IPS-15b (cell line): ENCODE results near the gene ADAMTSL5.

ENCODE experiments used
- H3K27me3 ChIP-seq: one replicate; pipeline ENCODE4 v1.6.1; 2013; ENCODE audit warnings: low read length; ENCODE audit not compliant: control insufficient read depth, insufficient read depth
- H3K36me3 ChIP-seq: one replicate; pipeline ENCODE4 v1.6.1; 2013; ENCODE audit warnings: low read length; ENCODE audit not compliant: control insufficient read depth, insufficient read depth
- H3K4me1 ChIP-seq: one replicate; pipeline ENCODE4 v1.6.1; 2013; ENCODE audit warnings: mild to moderate bottlenecking, low read length; ENCODE audit not compliant: control insufficient read depth, insufficient read depth
- H3K4me3 ChIP-seq: one replicate; pipeline ENCODE4 v1.5.1; 2013; ENCODE audit warnings: low read depth, low read length
- H3K9ac ChIP-seq: one replicate; pipeline ENCODE4 v1.6.1; 2013; ENCODE audit warnings: low read depth, mild to moderate bottlenecking, low read length
- H3K9me3 ChIP-seq: one replicate; pipeline ENCODE4 v1.6.1; 2013; ENCODE audit warnings: mild to moderate bottlenecking, low read length; ENCODE audit not compliant: control insufficient read depth, insufficient read depth

The ADAMTSL5 gene

DNA sequence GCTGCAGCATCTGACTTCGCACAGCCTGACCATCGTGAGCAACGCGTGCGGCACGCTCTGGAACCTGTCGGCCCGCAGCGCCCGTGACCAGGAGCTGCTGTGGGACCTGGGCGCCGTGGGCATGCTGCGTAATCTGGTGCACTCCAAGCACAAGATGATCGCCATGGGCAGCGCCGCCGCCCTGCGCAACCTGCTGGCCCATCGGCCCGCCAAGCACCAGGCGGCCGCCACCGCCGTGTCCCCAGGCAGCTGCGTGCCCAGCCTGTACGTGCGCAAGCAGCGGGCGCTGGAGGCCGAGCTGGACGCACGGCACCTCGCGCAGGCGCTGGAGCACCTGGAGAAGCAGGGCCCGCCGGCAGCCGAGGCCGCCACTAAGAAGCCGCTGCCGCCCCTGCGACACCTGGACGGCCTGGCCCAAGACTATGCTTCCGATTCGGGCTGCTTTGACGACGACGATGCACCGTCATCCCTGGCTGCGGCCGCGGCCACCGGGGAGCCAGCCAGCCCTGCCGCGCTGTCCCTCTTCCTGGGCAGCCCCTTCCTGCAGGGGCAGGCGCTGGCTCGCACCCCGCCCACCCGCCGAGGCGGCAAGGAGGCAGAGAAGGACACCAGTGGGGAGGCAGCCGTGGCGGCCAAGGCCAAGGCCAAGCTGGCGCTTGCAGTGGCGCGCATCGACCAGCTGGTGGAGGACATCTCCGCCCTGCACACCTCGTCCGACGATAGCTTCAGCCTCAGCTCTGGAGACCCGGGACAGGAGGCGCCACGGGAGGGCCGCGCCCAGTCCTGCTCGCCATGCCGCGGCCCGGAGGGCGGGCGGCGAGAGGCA is 47.4 kb downstream of the ADAMTSL5 start:
- Histone ChIP-seq H3K27me3 (peaks cover 53% of the 10 kb centered on the region), H3K9ac (no peak overlapping the region), H3K4me3 (no peak overlapping the region), H3K9me3 (no peaks in the 10 kb centered on the region), H3K4me1 (no peaks in the 10 kb centered on the region), H3K36me3 (no peaks in the 10 kb centered on the region)

DNA sequence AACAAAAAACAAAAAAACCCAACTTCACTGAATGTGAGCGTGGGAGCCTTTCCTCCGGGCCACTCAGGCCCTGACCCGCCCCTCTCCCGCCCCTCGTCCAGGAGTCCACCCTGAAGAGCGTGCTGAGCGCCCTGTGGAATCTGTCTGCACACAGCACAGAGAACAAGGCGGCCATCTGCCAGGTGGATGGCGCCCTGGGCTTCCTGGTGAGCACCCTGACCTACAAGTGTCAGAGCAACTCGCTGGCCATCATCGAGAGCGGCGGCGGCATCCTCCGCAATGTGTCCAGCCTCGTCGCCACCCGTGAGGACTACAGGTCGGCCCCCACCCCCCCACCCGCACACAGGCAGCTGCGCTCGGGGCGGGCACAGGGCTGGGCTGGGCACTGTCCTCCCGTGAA is 51.0 kb downstream of the ADAMTSL5 start:
- H3K4me3 ChIP-seq: no peak overlapping the region
- no peaks in the 10 kb centered on the region for H3K9me3 ChIP-seq
- H3K36me3 ChIP-seq: no peaks in the 10 kb centered on the region
- peaks cover 2% of the 10 kb centered on the region for H3K4me1 ChIP-seq
- peaks cover 46% of the 10 kb centered on the region for H3K27me3 ChIP-seq
- no peak overlapping the region for H3K9ac ChIP-seq

DNA sequence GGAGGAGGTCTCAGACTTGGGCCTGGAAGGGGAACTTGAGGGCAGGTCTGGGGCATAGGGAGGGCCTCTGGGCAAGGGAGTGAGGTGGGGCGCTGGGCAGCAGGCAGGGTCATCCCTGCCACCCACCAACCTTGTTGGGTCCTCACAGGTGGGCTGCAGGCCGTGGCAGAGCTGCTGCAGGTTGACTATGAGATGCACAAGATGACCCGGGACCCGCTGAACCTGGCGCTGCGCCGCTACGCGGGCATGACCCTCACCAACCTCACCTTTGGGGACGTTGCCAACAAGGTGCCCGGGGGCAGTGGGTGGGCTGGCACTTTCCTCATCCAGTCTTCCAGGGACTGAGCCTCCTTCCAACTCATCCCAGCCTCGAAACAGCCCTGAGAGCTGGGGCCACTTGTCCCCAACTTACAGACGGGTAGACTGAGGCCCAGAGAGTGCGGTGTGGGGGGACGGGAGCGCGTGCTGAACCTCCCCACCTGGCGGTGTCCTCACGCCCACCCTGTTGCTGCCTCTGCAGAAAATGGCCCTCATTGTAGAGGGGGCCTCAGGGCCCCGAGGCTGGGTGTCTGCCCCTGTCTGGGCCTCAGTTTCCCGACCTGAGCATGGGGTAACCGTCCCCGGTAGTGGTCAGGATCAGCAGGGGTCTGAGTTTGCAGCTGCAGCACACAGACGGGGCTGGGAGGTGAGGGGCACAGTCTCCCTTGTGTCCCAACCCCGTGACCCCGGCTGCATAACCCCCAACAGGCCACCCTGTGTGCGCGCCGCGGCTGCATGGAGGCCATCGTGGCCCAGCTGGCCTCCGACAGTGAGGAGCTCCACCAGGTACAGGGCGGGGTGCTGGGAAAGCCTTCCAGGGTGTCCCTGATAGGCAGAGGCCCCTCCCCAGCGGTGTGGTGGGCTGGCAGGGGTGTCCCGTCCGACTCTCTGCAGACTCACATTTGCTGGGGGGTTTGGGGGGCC is 52.5 kb downstream of the ADAMTSL5 start:
- Histone ChIP-seq H3K27me3 (peaks cover 36% of the 10 kb centered on the region), H3K9me3 (no peaks in the 10 kb centered on the region), H3K9ac (no peak overlapping the region), H3K36me3 (no peaks in the 10 kb centered on the region), H3K4me3 (no peak overlapping the region), H3K4me1 (peaks cover 2% of the 10 kb centered on the region)

DNA sequence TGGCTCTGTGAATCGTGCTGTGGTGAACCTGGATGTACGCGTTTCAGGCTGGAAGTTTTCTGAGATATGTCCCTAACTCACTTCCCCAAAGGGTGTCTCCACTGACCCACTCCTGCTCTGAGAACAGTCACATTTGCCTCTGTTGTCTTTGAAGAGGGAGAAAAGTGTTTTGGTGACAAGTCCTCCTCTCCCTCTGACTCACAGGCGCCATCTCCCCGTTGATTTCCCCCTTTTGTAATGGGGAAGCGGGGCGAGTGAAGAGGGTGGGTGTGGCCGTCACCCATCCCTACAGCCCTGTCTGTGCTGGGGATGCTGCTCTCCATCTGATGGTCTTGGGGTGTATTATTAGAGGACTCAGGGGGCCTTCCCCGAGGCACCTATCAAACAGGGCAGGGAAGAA is 53.3 kb downstream of the ADAMTSL5 start:
- Histone ChIP-seq H3K9me3 (no peaks in the 10 kb centered on the region), H3K27me3 (peaks cover 28% of the 10 kb centered on the region), H3K9ac (no peak overlapping the region), H3K36me3 (no peaks in the 10 kb centered on the region), H3K4me3 (no peak overlapping the region), H3K4me1 (peaks cover 2% of the 10 kb centered on the region)

DNA sequence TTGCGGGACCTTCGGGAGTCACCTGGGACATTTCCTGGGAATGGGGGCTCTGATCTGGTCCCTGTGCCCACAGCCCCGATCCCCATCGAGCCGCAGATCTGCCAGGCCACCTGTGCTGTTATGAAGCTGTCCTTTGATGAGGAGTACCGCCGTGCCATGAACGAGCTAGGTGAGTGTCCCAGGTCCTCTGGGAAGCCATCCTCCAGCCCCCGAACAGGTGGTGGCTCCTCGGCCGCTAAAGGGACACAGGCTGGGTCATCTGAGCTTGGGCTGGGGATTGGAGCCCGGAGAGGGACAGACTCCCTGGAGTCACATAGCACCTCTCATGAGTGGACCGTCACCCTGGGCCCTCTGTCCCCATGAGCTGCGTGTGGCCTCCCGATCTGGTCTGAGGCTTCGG is 54.9 kb downstream of the ADAMTSL5 start:
- no peak overlapping the region for H3K4me3 ChIP-seq
- H3K9me3 ChIP-seq: no peaks in the 10 kb centered on the region
- no peak overlapping the region for H3K9ac ChIP-seq
- peaks cover 2% of the 10 kb centered on the region for H3K4me1 ChIP-seq
- H3K36me3 ChIP-seq: no peaks in the 10 kb centered on the region
- H3K27me3 ChIP-seq: peaks cover 33% of the 10 kb centered on the region

DNA sequence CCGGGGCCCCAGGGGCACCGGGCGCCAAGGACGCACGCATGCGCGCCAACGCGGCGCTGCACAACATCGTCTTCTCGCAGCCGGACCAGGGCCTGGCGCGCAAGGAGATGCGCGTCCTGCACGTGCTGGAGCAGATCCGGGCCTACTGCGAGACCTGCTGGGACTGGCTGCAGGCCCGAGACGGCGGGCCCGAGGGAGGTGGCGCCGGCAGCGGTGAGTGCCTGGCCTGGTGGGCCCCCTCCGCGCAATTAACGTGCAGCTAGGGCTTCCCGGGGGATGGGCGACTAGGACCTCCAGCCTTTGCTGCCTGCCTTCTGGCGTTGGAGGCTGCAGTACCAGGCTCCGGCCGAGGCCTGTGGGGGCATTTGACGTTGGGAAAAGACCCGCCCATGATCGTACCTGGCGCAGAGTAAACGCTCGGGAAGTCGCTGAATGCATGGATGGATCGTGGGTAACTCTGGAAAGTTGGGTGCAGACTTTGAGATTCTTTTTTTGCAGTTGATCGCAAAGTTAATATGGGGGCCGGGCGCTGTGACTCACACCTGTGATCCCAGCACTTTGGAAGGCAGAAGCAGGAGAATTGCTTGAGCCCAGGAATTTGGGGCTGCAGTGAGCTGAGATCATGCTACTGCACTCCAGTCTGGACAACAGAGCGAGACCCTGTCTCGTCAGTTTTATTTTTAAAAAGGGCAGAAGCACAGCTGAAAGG is 55.6 kb downstream of the ADAMTSL5 start:
- Histone ChIP-seq H3K9ac (no peak overlapping the region), H3K36me3 (no peaks in the 10 kb centered on the region), H3K4me3 (no peak overlapping the region), H3K4me1 (peaks cover 2% of the 10 kb centered on the region), H3K9me3 (no peaks in the 10 kb centered on the region), H3K27me3 (peaks cover 40% of the 10 kb centered on the region)

DNA sequence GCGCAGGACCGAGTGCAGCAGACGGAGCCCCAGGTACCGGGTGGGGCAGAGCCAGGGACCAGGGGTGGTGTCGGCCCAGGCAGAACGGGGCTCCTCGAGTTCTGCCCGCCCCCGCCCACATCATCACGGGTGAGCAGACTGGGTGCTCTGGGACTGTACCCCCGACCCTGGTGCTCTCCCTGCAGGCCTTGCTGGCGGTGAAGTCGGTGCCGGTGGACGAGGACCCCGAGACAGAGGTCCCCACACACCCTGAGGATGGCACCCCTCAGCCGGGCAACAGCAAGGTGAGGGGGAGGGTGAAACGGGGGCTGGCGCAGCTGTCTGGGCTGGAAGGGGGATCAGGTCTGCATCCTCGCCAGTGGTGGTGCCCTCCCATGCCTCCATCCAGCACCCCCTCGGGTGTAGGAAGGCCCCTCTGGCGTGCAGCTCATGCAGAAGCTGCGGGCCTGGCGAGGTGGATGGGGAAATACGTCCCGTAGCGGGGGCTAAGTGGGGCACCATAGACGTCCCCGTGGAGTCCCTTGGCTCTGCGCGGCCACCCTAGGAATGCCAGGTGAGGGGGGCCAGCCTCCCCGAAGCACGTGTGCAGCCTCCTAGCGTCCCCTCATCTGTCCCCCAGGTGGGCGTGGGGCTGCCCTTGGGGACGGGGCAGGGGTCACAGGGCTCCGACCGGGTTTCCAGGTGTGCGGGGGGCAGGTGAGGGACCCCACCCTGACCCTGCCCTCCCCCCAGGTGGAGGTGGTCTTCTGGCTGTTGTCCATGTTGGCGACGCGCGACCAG is 56.5 kb downstream of the ADAMTSL5 start:
- peaks cover 46% of the 10 kb centered on the region for H3K27me3 ChIP-seq

DNA sequence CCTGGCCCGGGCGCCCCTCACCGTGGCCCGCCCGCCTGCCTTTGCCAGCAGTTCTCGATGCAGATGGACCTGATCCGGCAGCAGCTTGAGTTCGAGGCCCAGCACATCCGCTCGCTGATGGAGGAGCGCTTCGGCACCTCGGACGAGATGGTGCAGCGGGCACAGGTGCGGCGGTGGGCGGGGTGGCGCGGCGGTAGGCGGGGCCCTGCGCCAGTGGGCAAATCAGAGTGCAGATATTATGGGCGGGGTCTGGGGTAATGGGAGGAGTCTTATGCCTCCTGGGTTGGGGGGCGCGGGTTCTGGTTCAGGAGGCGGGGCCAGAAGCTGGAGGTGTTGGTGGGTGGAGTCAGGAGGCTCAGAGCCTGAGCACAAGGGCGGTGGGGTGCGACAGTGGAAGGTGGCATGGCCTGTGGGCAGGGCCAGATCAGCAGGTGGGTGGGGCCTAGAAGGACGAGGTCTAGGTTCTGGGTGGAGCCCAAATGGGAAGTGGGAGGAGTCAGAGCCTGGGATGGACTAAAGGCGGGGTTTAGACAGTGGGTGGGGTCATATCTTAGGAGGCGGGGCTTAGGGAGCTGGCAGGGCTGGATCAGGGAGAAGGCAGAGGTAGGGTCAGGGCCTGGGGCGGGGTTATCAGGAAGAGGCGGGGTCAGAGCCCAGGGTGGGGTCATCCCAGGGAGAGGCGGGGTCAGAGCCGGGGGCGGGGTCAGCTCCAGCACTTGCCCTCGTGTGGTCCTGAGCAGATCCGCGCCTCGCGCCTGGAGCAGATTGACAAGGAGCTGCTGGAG is 57.3 kb downstream of the ADAMTSL5 start:
- Histone ChIP-seq H3K27me3 (peaks cover 54% of the 10 kb centered on the region), H3K4me3 (peak overlapping the region; percentile 22), H3K9me3 (no peaks in the 10 kb centered on the region), H3K4me1 (peaks cover 2% of the 10 kb centered on the region), H3K36me3 (no peaks in the 10 kb centered on the region), H3K9ac (no peak overlapping the region)

More for the DNA sequence above, 56.5 kb downstream of the ADAMTSL5 start:
- Histone ChIP-seq H3K4me3 (peak overlapping the region; percentile 22), H3K4me1 (peaks cover 2% of the 10 kb centered on the region), H3K36me3 (no peaks in the 10 kb centered on the region), H3K9ac (no peak overlapping the region), H3K9me3 (no peaks in the 10 kb centered on the region)
